Stimulated activated CD4-positive, alpha-beta T cell treated with anti-CD3 and anti-CD28 coated beads, Interleukin-1b, Interleukin-23, amount 100 ng/mL, for 4 hours (primary cell): ENCODE data around the gene KIRREL3.

Source experiments
- DNase-seq, 2 donors: peaks; one replicate each; pipeline ENCODE4 v3.0.0-alpha.2; 2020; ENCODE audit warnings: low read depth in 2 of 2

The KIRREL3 gene

GRCh38 chr11:126443120-126443519 is 557.5 kb downstream of the KIRREL3 start:
- DNase-seq: no peak

DNA sequence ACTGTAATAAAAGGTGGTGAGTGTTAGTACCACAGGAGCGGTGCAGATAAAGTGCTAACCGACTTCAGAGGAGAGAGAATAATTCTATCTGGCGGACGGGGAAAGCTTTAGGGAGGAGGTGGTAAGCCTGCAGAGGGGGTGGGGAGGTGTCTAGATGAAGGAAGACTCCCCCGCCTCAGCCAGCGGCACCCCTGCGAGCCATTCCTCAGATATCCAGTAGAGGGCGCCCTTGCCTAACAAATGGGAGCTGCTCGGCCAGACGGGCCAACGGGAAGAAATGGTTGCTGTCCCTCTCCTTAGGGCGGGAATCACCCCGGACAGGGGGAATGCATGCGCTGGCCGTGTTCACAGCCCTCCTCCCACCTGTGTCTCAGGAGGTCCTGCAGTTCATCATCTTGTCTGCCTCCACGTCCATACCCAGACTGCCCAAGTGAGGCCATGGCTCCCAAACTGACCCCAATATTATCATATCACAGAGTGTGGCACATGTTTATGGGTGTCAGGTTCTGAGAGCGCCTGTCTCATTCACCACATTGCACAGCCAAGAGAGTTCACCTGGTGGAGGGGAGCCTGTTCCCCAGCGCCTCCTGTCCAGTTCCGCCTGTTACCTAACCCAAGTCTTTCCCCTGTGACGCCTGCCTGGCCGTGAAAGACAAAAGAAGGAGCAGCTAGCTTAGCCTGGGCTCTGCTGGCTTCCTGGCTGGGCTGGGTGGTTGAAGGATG is 559.6 kb downstream of the KIRREL3 start:
- DNase-seq: peak; percentile 54 to 67

DNA sequence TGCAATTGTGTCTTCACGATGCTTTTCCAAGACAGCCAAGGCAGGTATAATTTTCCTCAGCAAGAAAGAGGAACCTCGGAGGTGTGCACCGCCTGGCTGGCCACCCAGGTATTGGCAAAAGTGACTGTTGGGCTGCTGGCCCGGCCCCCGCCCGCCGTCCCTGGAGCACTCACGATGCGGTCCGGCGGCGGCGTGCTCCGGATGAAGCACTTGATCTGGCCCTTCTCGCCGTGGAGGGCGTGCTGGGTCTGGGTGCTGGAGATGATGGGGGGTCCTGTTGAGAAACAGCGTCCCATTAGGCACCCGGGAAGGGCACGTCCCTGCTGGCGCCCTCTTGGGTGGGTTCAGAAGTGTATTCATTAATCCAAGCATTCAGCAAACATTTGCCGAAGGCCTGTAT is 560.3 kb downstream of the KIRREL3 start:
- DNase-seq: no peak

GRCh38 chr11:126438691-126439090 is 561.9 kb downstream of the KIRREL3 start:
- DNase-seq: no peak

GRCh38 chr11:126438272-126438671 is 562.3 kb downstream of the KIRREL3 start:
- no peak for DNase-seq

GRCh38 chr11:126437731-126438130 is 562.8 kb downstream of the KIRREL3 start:
- DNase-seq: no peak

DNA sequence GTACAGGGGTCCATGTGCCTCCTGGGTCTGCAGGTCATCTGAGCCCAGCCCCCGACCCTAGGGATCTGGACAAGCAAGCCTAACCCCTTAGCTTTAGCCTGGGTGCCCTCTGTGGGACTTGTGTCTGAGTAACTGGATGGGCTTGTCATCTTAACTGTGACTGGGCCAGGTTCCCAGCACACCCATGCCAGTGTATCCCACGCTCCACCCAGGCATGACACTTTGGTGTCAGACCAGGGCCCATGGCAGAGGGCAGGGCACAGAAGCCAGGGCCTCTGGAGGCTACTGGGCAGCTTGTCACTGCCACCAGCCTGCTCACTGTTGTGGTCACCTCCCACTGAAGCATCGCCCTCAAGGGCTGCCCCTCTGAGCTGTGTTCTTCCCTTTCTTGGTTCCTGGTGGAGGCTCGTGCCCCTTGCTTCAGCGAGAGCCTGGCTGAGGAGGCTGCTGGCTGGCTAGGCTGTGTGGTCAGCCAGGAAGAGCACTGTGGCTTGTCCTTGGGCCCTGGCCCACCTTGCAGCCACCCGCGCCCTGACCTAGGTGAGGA is 564.3 kb downstream of the KIRREL3 start:
- DNase-seq: no peak

GRCh38 chr11:126434950-126435335 is 565.6 kb downstream of the KIRREL3 start:
- DNase-seq: no peak

DNA sequence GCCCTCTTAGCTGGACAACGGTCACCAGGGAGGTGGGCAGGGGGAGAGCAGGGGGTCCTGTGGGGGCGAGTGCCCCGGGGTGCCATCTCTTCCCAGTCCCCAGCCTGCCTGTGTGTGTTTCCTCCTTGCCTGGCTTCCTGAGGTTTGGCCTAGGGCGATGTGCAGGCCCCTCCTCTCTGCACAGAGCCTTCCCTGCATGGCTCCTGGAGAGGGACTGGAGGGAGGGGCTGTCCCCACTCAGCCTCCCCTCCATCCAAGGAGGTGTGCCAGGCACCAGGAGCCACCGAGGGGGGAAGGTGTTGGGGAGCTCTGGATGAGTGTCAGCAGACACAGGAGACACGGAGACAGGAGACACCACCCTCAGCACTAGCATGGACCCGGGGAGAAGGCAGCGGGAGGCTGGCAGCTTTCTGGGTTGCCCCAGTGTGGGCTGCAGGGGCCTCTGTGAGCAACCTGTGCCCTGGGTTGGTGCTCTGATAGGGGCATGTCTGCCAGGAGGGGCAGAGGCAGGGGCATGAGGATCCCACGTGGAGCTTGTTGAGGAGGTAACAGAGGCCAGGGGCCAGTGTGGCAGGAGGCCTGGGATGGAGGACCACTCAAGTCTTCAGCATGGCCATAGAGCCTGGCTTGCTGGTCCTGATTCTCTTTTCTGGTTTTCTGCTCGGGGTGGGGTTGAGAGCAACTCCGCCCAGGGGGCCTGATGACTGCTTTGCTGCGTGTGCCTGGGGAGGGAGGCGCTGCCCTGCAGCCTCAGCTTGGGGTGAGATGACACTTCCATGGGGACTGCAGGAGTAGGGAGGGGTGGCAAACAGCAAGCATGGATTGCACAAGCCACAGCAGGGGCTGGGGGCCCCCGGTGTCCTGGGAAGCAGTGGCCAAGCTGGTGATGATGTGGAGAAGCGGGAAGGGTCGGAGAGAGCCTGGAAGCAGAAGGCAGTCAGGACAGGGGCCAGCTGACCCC is 566.3 kb downstream of the KIRREL3 start:
- no peak for DNase-seq

- no peak for DNase-seq
These were observed 567.2 kb downstream of the KIRREL3 start for GRCh38 chr11:126433244-126433846.

DNA sequence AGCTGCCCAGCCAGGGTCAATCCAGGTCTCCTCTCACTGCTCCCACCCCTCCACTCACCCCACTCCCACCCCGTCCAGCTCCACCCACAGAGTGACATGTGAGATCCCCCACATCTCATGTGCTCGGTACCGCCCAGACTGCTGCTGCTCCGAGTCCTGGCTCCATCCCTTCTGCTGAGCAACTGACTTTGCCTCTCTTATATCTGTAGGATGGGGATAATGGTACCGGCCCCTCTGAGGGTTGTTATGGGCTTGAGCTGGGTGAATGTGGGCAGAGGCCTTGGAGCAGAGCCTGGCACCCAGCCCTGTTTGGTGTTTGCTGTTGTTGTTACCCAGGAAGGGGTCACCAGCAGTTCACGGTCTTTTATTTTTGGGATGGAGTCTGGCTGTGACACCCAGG is 568.0 kb downstream of the KIRREL3 start:
- no peak for DNase-seq

DNA sequence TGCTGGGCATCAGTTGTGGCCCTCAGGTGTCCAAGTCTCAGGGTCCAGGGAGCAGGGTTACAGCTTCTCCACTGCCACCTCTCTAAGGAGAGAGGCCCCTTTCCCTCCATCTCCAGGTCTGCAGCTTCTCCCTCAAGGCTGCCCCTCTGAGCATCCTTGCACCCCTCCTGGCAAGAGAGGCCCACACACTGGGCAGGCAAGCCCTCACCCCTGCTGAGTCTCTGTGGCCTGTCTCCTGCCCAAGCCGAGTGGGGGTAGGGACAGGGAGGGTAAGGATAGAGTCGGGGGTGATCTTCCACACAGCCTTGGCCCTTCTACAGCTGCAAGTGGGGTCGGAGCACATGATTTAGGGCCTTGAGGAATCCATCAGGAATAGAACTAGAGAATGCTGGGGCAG is 568.5 kb downstream of the KIRREL3 start:
- no peak for DNase-seq

DNA sequence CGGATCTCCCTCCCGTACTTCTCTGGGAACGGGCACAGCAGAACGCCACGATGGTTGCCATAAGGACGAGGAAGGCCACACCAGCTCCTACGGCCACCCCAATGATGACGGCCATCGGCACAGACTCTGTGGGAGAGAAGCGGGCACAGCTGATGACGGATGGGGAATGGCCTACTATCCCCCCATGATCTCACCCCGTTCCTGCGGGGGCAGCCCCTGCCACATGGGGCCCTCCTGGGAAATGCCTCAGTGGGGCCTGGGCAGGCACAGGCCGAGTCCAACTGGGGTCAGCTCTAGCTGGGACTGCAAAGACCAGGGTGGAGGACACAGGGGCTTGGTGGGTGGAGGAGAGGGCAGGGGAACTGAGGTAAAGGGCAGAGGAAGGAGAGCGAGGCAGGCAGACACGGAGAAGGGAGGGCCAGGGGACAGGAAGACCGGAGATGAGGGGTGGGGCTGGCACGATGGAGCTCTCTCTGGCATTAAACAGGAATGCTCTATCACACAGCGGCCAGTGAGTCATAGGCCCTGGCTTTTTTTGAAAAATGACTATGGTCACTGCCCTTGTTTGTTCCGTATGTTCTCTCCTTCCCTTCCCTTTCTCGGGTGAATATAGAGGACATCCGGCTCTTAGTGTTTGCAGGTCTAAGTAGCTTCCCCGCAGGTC is 569.0 kb downstream of the KIRREL3 start:
- DNase-seq: no peak

GRCh38 chr11:126430581-126431335 is 569.8 kb downstream of the KIRREL3 start:
- DNase-seq: no peak

DNA sequence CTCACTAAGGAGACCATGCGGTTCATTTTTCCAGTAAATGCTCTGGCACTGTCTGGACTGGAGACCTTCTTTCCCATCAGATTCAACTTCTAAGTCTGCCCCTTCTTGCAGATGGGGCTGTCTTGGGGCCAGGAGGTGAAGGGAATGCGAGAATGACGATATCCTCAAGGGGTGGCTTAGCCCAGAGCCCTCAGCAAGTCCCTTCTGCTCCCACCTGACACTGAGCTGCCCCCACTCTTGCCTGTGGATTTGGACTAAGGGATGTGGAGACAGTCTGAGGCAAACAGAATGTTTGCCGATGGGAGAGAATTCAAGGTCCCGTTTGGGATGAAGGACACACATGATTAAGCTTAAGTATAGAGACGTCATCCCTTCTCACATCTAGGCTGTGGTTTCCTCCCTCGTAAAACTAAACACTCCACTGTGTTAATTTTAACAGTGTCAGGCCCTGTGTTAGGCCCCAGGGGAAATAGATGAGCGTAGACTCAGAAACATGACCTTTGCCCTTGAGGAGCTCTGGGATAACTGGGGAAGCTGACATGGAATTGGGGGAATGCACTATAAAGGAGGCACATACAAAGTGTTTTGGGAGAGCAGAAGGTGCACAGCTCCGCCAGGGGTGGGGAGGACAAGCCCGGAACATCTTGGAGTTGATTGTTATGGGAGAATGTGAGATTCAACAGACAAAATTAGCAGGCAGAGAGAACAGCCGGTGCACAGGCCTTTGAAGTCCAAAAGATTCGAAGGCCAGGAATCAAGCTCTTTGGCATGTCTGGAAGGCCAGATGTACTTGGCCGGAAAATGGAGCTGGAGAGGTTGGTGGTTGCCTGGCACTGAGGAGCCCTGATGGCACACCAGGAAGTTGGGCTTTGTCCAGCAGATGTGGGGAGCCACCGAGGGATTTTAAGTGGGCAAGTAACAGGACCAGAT is 573.5 kb downstream of the KIRREL3 start:
- no peak for DNase-seq

DNA sequence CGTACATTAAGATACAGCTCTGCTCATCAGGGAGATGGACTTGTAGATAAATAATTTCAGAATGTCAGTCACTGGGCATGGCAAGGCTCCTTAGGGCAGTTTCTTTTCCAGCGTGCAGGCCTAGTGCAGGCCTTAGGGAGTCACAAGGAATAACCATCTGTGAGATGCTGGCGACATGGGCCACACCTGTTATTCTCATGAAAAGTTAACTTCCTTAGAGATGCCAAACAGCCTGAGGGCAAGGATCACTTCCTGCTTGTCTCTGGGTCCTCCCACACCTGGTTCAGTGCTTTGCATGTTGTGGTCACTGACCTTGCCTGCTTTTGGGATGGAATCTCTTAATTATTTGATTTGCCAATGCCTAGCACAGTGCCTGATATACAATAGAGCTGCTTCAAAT is 574.5 kb downstream of the KIRREL3 start:
- no peak for DNase-seq

DNA sequence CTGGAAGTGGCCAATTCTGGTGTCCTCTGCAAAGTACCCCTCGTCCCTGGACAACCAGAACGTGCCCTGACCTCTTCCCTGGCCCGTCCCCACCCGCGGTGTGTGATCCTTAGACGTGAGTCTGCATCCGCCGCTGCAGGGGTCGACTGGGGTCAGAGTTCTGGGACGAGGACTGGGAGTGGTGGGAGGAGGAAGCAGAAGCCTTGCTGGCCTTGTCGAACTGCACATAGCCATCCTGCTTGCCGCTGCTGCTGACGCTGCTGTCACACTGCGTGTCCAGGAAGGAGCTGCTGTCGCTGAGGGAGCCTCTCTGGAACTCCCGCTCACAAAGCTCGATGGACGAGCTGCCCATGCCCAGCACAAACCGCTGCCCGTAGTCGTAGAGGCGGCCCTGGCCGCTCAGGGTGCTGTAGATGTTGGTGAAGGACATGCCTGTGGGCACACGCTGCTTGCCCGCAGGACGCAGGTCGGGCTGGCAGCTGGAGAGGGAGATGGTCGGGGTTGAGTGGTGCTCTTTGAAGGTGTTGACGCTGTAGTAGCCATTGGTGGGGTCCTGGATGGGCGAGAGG is 576.0 kb downstream of the KIRREL3 start:
- DNase-seq: no peak

GRCh38 chr11:126423743-126424142 is 576.8 kb downstream of the KIRREL3 start:
- no peak for DNase-seq

GRCh38 chr11:126423154-126423553 is 577.4 kb downstream of the KIRREL3 start:
- DNase-seq: no peak

GRCh38 chr11:126422446-126422845 is 578.1 kb downstream of the KIRREL3 start:
- no peak for DNase-seq
